Ishikawa (cell line): ENCODE data around the gene RBPMS2.

Experiments
- CEBPB ChIP-seq: IDR thresholded peaks from 2 replicates; pipeline ENCODE4 v1.6.1; 2012
- CREB1 ChIP-seq: IDR thresholded peaks from 2 replicates; pipeline ENCODE4 v1.6.1; 2012; ENCODE audit warnings: low read depth
- EGR1 ChIP-seq: IDR thresholded peaks from 2 replicates; pipeline ENCODE4 v1.6.1; 2012
- EP300 ChIP-seq: IDR thresholded peaks from 2 replicates; pipeline ENCODE4 v1.6.1; 2012; ENCODE audit warnings: borderline replicate concordance
- FOXM1 ChIP-seq: IDR thresholded peaks from 2 replicates; pipeline ENCODE4 v1.6.1; 2012; ENCODE audit warnings: low read depth, borderline replicate concordance
- MAX ChIP-seq: IDR thresholded peaks from 2 replicates; pipeline ENCODE4 v1.6.1; 2012
- NFIC ChIP-seq: IDR thresholded peaks from 2 replicates; pipeline ENCODE4 v1.6.1; 2012
- RAD21 ChIP-seq: IDR thresholded peaks from 2 replicates; pipeline ENCODE4 v1.6.1; 2012; ENCODE audit warnings: low read depth
- REST ChIP-seq: IDR thresholded peaks from 2 replicates; pipeline ENCODE4 v1.6.1; 2012; ENCODE audit warnings: low read depth, mild to moderate bottlenecking
- TAF1 ChIP-seq: IDR thresholded peaks from 2 replicates; pipeline ENCODE4 v1.6.1; 2012; ENCODE audit warnings: low read depth, mild to moderate bottlenecking
- TCF12 ChIP-seq: IDR thresholded peaks from 2 replicates; pipeline ENCODE4 v1.6.1; 2012; ENCODE audit warnings: low read depth
- TEAD4 ChIP-seq: IDR thresholded peaks from 2 replicates; pipeline ENCODE4 v1.6.1; 2012
- USF1 ChIP-seq: IDR thresholded peaks from 2 replicates; pipeline ENCODE4 v1.6.1; 2012
- YY1 ChIP-seq: IDR thresholded peaks from 2 replicates; pipeline ENCODE4 v1.6.1; 2012; ENCODE audit warnings: low read depth
- ZBTB7A ChIP-seq: IDR thresholded peaks from 2 replicates; pipeline ENCODE4 v1.6.1; 2012; ENCODE audit warnings: low read depth

RBPMS2 gene

GRCh38 chr15:64780600-64781156, 5.3 kb upstream of the RBPMS2 start:
- 0 out of 2 replicates have a peak, but pooled peaks have one; percentile 20 for TF ChIP-seq NFIC
- TF ChIP-seq ZBTB7A: no peak

- TF ChIP-seq TAF1: no peak
- TF ChIP-seq REST: no peak
- no peak for TF ChIP-seq TCF12
- no peak for TF ChIP-seq TEAD4
- TF ChIP-seq CEBPB: no peak
- no peak for TF ChIP-seq ZBTB7A
- no peak for TF ChIP-seq USF1
- TF ChIP-seq YY1: no peak
- no peak for TF ChIP-seq MAX
- TF ChIP-seq NFIC: no peak
- TF ChIP-seq RAD21: no peak
- no peak for TF ChIP-seq FOXM1
- TF ChIP-seq EP300: no peak
- no peak for TF ChIP-seq EGR1
- TF ChIP-seq CREB1: no peak
Observed at GRCh38 chr15:64779630-64780029, 4.2 kb upstream of the RBPMS2 start.

- no peak for TF ChIP-seq EP300
- TF ChIP-seq ZBTB7A: no peak
- TF ChIP-seq CREB1: no peak
Observed at GRCh38 chr15:64779024-64779423, 3.6 kb upstream of the RBPMS2 start.

- TF ChIP-seq CEBPB (no peak), RAD21 (no peak), TEAD4 (no peak), TCF12 (no peak)
Observed at GRCh38 chr15:64776402-64776786, 1.0 kb upstream of the RBPMS2 start.

- 0 out of 2 replicates have a peak, but pooled peaks have one; percentile 10 for TF ChIP-seq USF1
- TF ChIP-seq NFIC: no peak
- peak; percentile 61; the same call in 1 of the 2 replicates for TF ChIP-seq ZBTB7A
- no peak for TF ChIP-seq TCF12
- TF ChIP-seq MAX: peak; percentile 34; the same call in 1 of the 2 replicates
- no peak for TF ChIP-seq RAD21
- TF ChIP-seq EP300: no peak
- TF ChIP-seq EGR1: 0 out of 2 replicates have a peak, but pooled peaks have one; percentile 22
Observed at GRCh38 chr15:64774629-64775493, 528 bp downstream of the RBPMS2 start.

- TF ChIP-seq MAX: 0 out of 2 replicates have a peak, but pooled peaks have one; percentile 23
- TF ChIP-seq REST: no peak
Observed at GRCh38 chr15:64774037-64774628, 1.3 kb downstream of the RBPMS2 start.
